ENCODE data around the gene TMEM109.

DNA sequence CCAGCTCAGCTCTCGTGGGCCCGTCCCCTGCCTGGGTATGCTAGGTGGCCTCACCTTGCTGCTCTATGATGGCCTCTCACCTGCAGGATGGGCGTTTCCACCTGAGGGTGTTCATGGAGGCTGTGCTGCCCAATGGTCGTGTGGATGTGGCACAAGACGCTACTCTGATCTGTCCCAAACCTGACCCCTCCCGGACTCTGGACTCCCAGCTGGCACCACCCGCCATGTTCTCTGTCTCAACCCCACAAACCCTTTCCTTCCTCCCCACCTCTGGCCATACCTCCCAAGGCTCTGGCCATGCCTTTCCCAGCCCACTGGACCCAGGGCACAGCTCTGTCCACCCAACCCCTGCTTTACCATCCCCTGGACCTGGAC, 44.5 kb upstream of the TMEM109 start:
- TF ChIP-seq, protein P1, sequence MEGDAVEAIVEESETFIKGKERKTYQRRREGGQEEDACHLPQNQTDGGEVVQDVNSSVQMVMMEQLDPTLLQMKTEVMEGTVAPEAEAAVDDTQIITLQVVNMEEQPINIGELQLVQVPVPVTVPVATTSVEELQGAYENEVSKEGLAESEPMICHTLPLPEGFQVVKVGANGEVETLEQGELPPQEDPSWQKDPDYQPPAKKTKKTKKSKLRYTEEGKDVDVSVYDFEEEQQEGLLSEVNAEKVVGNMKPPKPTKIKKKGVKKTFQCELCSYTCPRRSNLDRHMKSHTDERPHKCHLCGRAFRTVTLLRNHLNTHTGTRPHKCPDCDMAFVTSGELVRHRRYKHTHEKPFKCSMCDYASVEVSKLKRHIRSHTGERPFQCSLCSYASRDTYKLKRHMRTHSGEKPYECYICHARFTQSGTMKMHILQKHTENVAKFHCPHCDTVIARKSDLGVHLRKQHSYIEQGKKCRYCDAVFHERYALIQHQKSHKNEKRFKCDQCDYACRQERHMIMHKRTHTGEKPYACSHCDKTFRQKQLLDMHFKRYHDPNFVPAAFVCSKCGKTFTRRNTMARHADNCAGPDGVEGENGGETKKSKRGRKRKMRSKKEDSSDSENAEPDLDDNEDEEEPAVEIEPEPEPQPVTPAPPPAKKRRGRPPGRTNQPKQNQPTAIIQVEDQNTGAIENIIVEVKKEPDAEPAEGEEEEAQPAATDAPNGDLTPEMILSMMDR (IDR thresholded peaks at IDR 0.05): no peak
- TF ChIP-seq EP300 (IDR thresholded peaks at IDR 0.05): no peak
- TF ChIP-seq POLR2A (IDR thresholded peaks at IDR 0.05): no peak
